ENCODE results near the gene MUC22.

DNA sequence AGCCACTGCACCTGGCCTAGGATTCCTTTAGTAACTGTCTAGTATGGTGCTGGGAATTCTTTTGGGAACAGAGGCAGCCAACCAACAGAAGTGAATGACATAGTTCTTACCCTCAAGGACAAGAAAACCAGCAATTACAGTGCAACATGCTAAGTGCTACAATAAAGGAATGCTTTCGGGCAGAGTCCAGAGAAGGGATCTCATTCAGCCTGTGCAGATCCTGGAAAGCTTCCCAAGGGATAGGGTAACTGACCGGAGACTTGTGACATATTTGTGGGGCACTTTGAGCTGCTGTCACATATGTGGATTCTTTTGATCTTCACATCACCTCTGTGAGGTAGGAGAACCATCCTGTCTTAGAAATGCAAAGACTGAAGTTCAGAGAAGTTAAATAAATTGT, 55.3 kb downstream of the MUC22 start:
- no peak for TF ChIP-seq EZH2 (IDR thresholded peaks at IDR 0.05; ENCODE audit: borderline replicate concordance, low read length)
- TF ChIP-seq, protein P1, sequence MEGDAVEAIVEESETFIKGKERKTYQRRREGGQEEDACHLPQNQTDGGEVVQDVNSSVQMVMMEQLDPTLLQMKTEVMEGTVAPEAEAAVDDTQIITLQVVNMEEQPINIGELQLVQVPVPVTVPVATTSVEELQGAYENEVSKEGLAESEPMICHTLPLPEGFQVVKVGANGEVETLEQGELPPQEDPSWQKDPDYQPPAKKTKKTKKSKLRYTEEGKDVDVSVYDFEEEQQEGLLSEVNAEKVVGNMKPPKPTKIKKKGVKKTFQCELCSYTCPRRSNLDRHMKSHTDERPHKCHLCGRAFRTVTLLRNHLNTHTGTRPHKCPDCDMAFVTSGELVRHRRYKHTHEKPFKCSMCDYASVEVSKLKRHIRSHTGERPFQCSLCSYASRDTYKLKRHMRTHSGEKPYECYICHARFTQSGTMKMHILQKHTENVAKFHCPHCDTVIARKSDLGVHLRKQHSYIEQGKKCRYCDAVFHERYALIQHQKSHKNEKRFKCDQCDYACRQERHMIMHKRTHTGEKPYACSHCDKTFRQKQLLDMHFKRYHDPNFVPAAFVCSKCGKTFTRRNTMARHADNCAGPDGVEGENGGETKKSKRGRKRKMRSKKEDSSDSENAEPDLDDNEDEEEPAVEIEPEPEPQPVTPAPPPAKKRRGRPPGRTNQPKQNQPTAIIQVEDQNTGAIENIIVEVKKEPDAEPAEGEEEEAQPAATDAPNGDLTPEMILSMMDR (IDR thresholded peaks at IDR 0.05; ENCODE audit: low read length), result no peak
